GM18502 (cell line): ENCODE data around the gene PJA1.
A peak's percentile ranks its signal among the peaks of the same experiment; 100 is the strongest.

Experiments
- ATAC-seq: cut with Tn5 transposase; IDR thresholded peaks from one replicate; pipeline ENCODE4 v1.9.1; 2021; ENCODE audit warnings: mild to moderate bottlenecking; ENCODE audit not compliant: unreplicated experiment, poor library complexity

PJA1 gene

GRCh38 chrX:69165087-69165651 is at the start of gene PJA1:
Gene PJA1 (minus strand): TSS chrX:69165453. CDS start chrX:69163073, 2,380 bp downstream.
- ATAC-seq: peak; percentile 93

DNA sequence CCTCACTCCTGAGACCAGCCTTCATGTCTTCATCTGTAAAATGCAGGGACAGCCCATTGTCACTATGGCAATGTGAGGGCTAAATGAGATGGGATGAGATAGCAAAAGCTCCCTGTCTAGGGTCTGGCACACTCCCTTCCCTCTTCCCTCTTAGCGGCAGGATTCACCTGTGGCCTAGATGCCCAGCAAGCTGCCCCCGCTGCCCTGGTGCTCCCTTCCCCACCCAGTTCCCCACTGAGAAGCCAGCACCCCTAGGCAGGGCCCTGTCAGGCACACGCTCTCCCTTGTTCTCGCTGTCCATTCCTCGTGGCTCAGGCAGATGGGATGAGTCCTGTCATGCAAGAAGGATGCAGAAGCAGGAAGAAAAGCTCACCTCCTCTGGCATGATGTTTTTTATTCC is 49.2 kb upstream of the PJA1 start:
- ATAC-seq: no peak

GRCh38 chrX:69211701-69212100 is 46.4 kb upstream of the PJA1 start:
- no peak for ATAC-seq

DNA sequence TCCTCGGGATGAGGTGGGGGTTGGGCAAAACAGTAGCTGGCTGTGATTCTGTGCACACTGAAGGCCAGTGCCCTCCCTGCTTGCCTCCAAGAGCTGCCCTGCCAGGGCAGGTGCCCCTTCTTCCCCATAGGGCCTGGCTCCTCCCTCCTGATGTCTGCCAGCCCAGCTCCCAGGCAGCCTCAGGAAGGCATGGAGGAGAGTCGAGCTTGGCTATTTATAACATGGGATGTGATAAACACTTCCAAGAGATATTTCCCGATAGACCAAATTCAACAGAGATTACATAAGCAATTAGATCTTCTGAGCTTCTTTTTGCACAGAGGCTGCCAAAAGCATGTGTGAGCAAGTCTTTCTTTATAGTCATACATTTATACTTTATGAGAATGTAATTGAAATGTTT is 45.3 kb upstream of the PJA1 start:
- no peak for ATAC-seq

- ATAC-seq: no peak
Measured at GRCh38 chrX:69207216-69207615, 42.0 kb upstream of the PJA1 start.

DNA sequence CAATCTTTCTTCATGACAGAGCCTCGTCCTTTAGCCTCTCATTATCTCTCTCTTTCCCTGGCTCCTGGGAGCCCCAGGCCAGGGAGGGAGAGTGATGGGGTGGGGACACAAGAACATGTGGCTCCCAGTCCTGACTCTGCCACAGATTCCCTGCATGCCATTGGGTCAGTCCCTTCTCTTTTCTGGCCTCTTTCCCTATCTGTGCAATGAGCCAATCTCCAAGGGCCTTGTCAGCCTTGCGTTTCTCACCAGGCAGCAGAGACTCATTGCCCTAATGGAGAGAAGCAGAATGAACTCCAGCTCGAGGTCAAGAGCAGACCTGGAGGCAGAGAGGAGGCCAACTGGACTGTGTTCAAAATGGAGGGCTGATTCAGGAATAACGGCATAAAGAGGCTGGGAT is 38.4 kb upstream of the PJA1 start:
- ATAC-seq: no peak

DNA sequence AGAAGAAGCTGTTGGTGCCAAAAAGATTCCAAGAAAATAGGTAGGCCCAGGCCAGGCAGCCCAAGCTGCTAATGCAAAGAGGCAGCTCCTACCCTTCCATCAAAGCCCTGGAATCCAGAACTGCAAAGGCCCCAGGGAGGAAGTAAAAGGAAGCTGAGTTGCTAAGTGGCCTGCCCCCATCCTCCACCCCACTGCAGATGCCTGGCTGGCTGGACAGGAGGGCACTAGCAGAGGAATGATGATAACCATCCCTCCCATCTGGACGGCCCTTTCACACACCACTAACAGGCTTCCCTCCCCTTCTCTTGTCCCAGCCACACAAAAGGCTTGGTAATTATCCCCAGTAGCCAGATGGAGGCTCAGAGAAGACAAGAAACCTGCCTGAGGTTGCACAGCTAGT is 32.4 kb upstream of the PJA1 start:
- no peak for ATAC-seq

DNA sequence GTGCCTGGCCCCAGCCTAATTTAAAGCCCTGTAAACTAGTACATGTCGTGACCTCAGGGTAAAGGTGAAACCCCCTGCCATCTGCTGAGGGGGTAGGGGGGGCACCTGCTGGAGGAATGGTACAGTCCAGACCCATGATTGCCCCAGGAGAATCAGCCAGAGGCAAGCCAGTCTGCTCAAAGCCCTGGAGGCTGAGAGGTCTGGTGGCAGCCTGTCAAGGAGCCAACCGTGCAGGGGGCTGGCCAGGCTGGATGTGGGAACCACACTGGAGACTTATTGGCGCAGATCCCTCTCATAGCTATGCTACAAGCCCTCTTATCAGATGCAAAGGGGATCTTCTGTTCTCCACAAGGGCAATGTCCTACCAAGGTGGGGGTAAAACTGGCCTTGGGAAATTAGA is 31.4 kb upstream of the PJA1 start:
- ATAC-seq: no peak

DNA sequence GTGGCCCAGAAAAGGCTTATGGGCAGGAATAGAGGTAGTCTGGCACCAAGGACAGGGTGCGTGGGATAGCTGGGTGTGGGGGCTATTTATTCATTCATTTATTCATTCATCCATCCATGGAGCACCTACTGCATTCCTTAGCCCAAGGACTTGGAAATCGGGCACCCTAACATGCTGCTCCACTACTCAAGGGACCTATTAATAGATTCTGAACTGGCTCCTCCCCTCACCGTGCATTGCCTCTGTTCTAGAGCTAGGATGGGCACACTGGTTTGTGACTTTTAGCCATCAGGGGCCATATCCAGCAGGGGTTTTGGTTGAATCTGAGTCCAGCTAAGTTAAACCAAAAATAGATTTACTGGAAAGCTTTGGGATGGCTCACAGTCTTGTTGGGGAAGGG is 30.6 kb upstream of the PJA1 start:
- no peak for ATAC-seq

- no peak for ATAC-seq
Measured at GRCh38 chrX:69195192-69195591, 29.9 kb upstream of the PJA1 start.

DNA sequence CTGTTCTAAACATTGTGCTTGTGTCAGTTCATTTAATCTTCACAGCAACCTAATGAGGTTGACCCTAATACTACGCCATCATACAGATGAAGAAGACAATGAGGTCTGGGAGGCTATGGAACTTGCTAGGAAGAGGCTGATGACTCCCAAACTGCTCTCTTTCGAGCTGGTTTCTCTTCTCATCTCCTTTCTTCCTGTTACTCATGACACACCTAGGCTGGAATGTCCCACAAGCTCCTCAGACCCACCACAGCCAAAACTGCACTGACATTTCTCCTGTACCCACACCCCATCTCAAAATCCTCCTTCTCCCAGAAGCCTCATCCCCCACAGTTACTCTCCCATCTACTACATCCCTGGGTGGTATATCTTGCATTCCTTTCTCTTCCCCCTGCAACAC is 27.4 kb upstream of the PJA1 start:
- ATAC-seq: no peak

DNA sequence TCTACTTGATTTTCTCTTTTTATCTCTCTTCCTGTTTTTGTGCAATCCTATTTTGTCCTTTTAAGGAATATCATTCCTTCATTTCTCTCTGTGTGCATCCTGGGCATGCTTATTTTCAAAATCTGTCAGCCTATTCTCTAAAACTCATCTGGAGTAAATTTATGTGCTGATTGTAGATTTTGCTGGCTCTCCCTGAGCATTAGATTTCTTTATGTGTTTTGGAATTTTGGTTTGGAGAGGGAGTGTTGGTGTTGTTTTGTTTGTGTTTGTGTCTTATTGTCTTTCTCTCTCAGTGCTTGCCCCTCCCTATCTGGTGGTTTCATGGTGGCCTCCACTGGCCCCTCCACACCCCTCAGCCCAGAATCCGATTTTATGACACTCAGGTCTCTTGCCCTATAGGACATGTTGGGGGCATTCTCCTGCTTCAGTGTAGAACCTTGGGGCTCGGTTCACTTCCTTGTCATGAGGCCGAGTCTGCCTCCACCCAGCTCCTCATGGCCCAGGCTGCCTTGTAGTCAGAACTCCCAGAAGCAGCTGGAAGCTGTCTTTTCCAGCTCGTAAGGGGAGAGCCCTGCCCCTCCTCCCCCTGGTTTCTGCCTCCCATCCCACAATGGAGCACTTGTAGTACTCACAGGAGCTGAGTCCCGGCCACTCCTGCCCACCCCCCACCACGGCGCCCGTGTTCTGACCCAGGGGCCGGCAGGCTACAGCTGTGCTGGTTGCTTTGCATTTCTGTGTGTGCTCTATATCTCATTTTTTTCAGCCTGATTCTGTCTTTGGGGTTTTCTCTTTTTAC is 24.5 kb upstream of the PJA1 start:
- no peak for ATAC-seq

GRCh38 chrX:69186651-69187050 is 21.4 kb upstream of the PJA1 start:
- no peak for ATAC-seq

- no peak for ATAC-seq
Measured at GRCh38 chrX:69185886-69186285, 20.6 kb upstream of the PJA1 start.

DNA sequence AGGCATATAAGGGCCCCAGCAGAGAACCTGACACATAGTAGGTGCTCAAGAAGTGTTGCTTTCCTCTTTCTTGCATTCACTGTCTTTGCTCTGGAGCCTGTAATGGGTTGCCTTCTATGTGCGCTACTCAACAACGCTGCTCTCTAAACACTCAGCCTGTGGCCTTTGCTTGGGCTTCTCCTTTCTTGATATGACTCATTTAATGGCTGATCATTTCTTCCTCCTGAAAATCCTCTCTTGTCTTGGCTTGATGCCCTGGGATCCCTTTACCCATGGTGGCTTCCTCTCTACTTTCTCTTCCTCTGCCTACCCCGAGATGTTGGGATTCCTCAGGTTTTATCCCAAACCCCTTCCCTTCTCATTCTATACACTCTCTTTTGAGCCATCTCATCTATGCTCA is 19.9 kb upstream of the PJA1 start:
- no peak for ATAC-seq

- ATAC-seq: no peak
Measured at GRCh38 chrX:69182818-69183380, 17.6 kb upstream of the PJA1 start.

GRCh38 chrX:69179380-69179911 is 14.2 kb upstream of the PJA1 start:
- no peak for ATAC-seq

DNA sequence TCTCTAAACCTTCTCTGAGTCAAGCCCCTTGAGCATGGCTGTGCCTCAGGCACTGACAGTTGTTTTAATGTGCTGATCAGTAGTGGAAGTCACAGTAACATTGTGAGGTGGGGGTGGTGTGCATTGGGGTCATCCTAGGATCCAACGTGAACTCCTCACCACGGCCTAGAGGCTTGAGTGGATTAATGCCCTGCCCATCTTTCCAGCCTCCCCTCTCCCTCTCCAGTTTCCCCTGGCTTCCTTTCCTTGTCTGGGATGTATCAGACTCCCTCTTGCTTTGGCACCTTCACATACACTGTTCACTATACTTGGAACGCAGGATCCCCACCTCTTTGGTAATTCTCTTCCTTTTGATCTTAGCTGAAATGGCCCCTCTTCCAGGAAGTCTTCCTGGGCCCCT is 13.3 kb upstream of the PJA1 start:
- ATAC-seq: no peak

GRCh38 chrX:69177511-69178162 is 12.4 kb upstream of the PJA1 start:
- no peak for ATAC-seq

- ATAC-seq: no peak
Measured at GRCh38 chrX:69176053-69176452, 10.8 kb upstream of the PJA1 start.

- ATAC-seq: no peak
Measured at GRCh38 chrX:69173906-69174305, 8.7 kb upstream of the PJA1 start.
